DND-41 (cell line): ENCODE results near the gene BFSP2.
A peak's percentile ranks its signal among the peaks of the same experiment; 100 is the strongest.

Experiments
- ATAC-seq: fragments of 200-7000 bp; cut with Tn5 transposase; 3 replicates; pipeline ENCODE4 v1.9.1; 2021; ENCODE audit warnings: low read depth; ENCODE audit not compliant: insufficient read depth
- DNase-seq: peaks from one replicate; pipeline ENCODE4 v3.0.0-alpha.2; 2020
- H2AFZ ChIP-seq: 2 replicates; pipeline ENCODE4 v1.6.0; 2012; ENCODE audit warnings: low read depth, low read length
- H3K27ac ChIP-seq: 2 replicates; pipeline ENCODE4 v1.5.1; 2012; ENCODE audit warnings: low read length, inconsistent platforms
- H3K27me3 ChIP-seq: fragments of 200-600 bp; sonication (generic); 2 replicates; pipeline ENCODE4 v1.6.0; 2012; ENCODE audit warnings: low read length, mild to moderate bottlenecking, inconsistent platforms; ENCODE audit not compliant: insufficient read depth, poor library complexity
- H3K36me3 ChIP-seq: 2 replicates; pipeline ENCODE4 v1.5.1; 2012; ENCODE audit warnings: low read length, inconsistent platforms; ENCODE audit not compliant: insufficient read depth
- H3K4me1 ChIP-seq: 2 replicates; pipeline ENCODE4 v1.5.1; 2012; ENCODE audit warnings: mild to moderate bottlenecking, low read length; ENCODE audit not compliant: insufficient read depth
- H3K4me2 ChIP-seq: 2 replicates; pipeline ENCODE4 v1.6.0; 2012; ENCODE audit warnings: mild to moderate bottlenecking, moderate library complexity, low read length, inconsistent platforms; ENCODE audit not compliant: insufficient read depth
- H3K4me3 ChIP-seq, 2 experiments: fragments of 200-600 bp in 1 of 2; shearing (Covaris generic) in 1 of 2; 2 replicates each; pipeline ENCODE4 v1.5.1; 2012 to 2016; ENCODE audit warnings: inconsistent platforms in 2 of 2, low read length in 2 of 2, mild to moderate bottlenecking in 2 of 2, low read depth in 1 of 2, moderate library complexity in 1 of 2
- H3K79me2 ChIP-seq: 2 replicates; pipeline ENCODE4 v1.6.0; 2012; ENCODE audit warnings: low read length, inconsistent platforms; ENCODE audit not compliant: insufficient read depth
- H3K9ac ChIP-seq: 2 replicates; pipeline ENCODE4 v1.6.0; 2012; ENCODE audit warnings: low read depth, mild to moderate bottlenecking, inconsistent platforms, low read length, moderate library complexity
- H3K9me3 ChIP-seq: 2 replicates; pipeline ENCODE4 v1.5.1; 2012; ENCODE audit warnings: low read length, moderate library complexity, mild to moderate bottlenecking, inconsistent platforms; ENCODE audit not compliant: insufficient read depth, severe bottlenecking
- H4K20me1 ChIP-seq: 2 replicates; pipeline ENCODE4 v1.6.0; 2012; ENCODE audit warnings: low read length; ENCODE audit not compliant: insufficient read depth
- CTCF ChIP-seq: IDR thresholded peaks from 2 replicates; pipeline ENCODE4 v1.5.1; 2012; ENCODE audit warnings: borderline replicate concordance, low read length, moderate library complexity, mild to moderate bottlenecking; ENCODE audit not compliant: poor library complexity, severe bottlenecking; ENCODE audit errors: extremely low read depth
- EZH2 ChIP-seq: IDR thresholded peaks from 3 replicates; pipeline ENCODE4 v1.6.1; 2012; ENCODE audit warnings: borderline replicate concordance, low read depth, mild to moderate bottlenecking, moderate library complexity, low read length, inconsistent platforms; ENCODE audit not compliant: severe bottlenecking

The BFSP2 gene

GRCh38 chr3:133426721-133427120, 26.9 kb downstream of the BFSP2 start:
- Histone ChIP-seq H3K4me2 (no peak overlapping the region), H2AFZ (no peak overlapping the region), H3K27ac (no peak overlapping the region), H3K9me3 (no peaks in the 10 kb centered on the region), H3K27me3 (peaks cover 4% of the 10 kb centered on the region), H3K4me3 (no peak overlapping the region), H3K79me2 (no peaks in the 10 kb centered on the region), H4K20me1 (no peaks in the 10 kb centered on the region), H3K36me3 (no peaks in the 10 kb centered on the region), H3K4me1 (no peaks in the 10 kb centered on the region), H3K9ac (no peak overlapping the region)
- no peak for DNase-seq
- no peak for ATAC-seq
- no peak for TF ChIP-seq EZH2
- no peak for TF ChIP-seq CTCF

- Histone ChIP-seq H3K27me3 (peaks cover 4% of the 10 kb centered on the region), H2AFZ (no peak overlapping the region), H4K20me1 (no peaks in the 10 kb centered on the region), H3K9ac (no peak overlapping the region), H3K4me2 (no peak overlapping the region), H3K79me2 (no peaks in the 10 kb centered on the region), H3K9me3 (no peaks in the 10 kb centered on the region), H3K4me1 (no peaks in the 10 kb centered on the region), H3K4me3 (no peak overlapping the region), H3K36me3 (no peaks in the 10 kb centered on the region), H3K27ac (no peak overlapping the region)
- TF ChIP-seq CTCF (no peak), EZH2 (peak; percentile 26)
- DNase-seq: no peak
- ATAC-seq: no peak
Observed at GRCh38 chr3:133428552-133428951, 28.7 kb downstream of the BFSP2 start.

GRCh38 chr3:133429063-133429462, 29.2 kb downstream of the BFSP2 start:
- ATAC-seq: no peak

More at GRCh38 chr3:133429063-133429462, 29.2 kb downstream of the BFSP2 start:
- Histone ChIP-seq H3K4me1 (no peaks in the 10 kb centered on the region), H3K36me3 (no peaks in the 10 kb centered on the region), H2AFZ (no peak overlapping the region), H3K79me2 (no peaks in the 10 kb centered on the region), H3K4me2 (no peak overlapping the region), H3K9me3 (no peaks in the 10 kb centered on the region), H3K27ac (no peak overlapping the region), H4K20me1 (no peaks in the 10 kb centered on the region), H3K9ac (no peak overlapping the region), H3K4me3 (no peak overlapping the region), H3K27me3 (peaks cover 4% of the 10 kb centered on the region)
- no peak for DNase-seq
- no peak for TF ChIP-seq EZH2
- TF ChIP-seq CTCF: no peak
